K562 (cell line): Measurements from ENCODE around the gene DYNLT2. TPM values are rescaled to one million over a fixed set of nuclear protein-coding genes. Genes with fewer than 3 reads are reported as not detected.

Source experiments
- ATAC-seq: fragments of 200-7000 bp; cut with Tn5 transposase; 3 replicates; pipeline ENCODE4 v1.9.1; 2020; ENCODE audit warnings: moderate library complexity
- BruUV-seq: library from RNA; stranded (reverse); fragments of 400-500 nt; replicated peaks from 2 replicates; lab custom pipeline; 2021; lab: Mats Ljungman, UMichigan
- CTCF ChIA-PET: fragments of 300-600 bp; formaldehyde crosslinking; extraction: SDS; loops from one replicate; lab custom pipeline; 2021; ENCODE audit warnings: low intra/inter-chr PET ratio; lab: Yijun Ruan, JAX
- POLR2A ChIA-PET: fragments of 300-600, 350-650 bp; sonication (Branson Sonifier 250); formaldehyde crosslinking; extraction: SDS; loops from one replicate; lab custom pipeline; 2021; ENCODE audit warnings: antibody characterized with exemption, inconsistent platforms; lab: Yijun Ruan, JAX
- DNase-seq, 4 experiments: peaks; one replicate each; pipeline versions ENCODE4 v3.0.0 to v3.0.0-alpha.2; 2011 to 2018; ENCODE audit warnings: low spot score in 3 of 4, mixed read lengths in 3 of 4; ENCODE audit errors: extremely low read depth in 1 of 4
- FAIRE-seq: peaks from 2 replicates; lab custom pipeline; 2011; peaks lifted over from hg19 to GRCh38; lab: Jason Lieb, UNC
- H2AFZ ChIP-seq: 2 replicates; pipeline ENCODE4 v1.6.0; 2011; ENCODE audit warnings: low read depth, low read length, control low read depth, inconsistent platforms
- H3K27ac ChIP-seq: fragments of 200-600 bp; 3 replicates; pipeline ENCODE4 v1.8.0; 2011; ENCODE audit warnings: low read depth, mild to moderate bottlenecking, control low read depth, inconsistent platforms, low read length, moderate library complexity, mixed read lengths; ENCODE audit errors: extremely low read depth
- H3K27me3 ChIP-seq, 2 experiments: fragments of 300-600 bp in 1 of 2; 2 replicates in 1 of 2; 3 replicates in 1 of 2; pipeline versions ENCODE4 v1.6.0 to v1.8.0; 2011; ENCODE audit warnings: inconsistent platforms in 2 of 2, low read length in 2 of 2, mild to moderate bottlenecking in 1 of 2, mixed read lengths in 1 of 2, moderate library complexity in 1 of 2; ENCODE audit not compliant: control insufficient read depth in 2 of 2, insufficient read depth in 2 of 2
- H3K36me3 ChIP-seq: fragments of 300-600 bp; 3 replicates; pipeline ENCODE4 v1.8.0; 2011; ENCODE audit warnings: mild to moderate bottlenecking, low read length, inconsistent platforms; ENCODE audit not compliant: control insufficient read depth, insufficient read depth
- H3K4me1 ChIP-seq, 2 experiments: fragments of 200-600 bp in 1 of 2; replicated peaks in 1 of 2; 2 replicates in 1 of 2; 3 replicates in 1 of 2; pipeline versions ENCODE4 v1.5.1 to v1.8.0; 2011; ENCODE audit warnings: inconsistent platforms in 2 of 2, low read length in 2 of 2, mild to moderate bottlenecking in 1 of 2, mixed read lengths in 1 of 2, moderate library complexity in 1 of 2; ENCODE audit not compliant: control insufficient read depth in 2 of 2, insufficient read depth in 2 of 2
- H3K4me2 ChIP-seq: 2 replicates; pipeline ENCODE4 v1.6.1; 2011; ENCODE audit warnings: low read length, control low read depth, inconsistent platforms, mixed read lengths; ENCODE audit not compliant: insufficient read depth
- H3K4me3 ChIP-seq: fragments of 200-600 bp; sonication (generic), shearing (Covaris generic); 2 replicates; pipeline ENCODE4 v1.5.1; 2016; ENCODE audit warnings: control low read depth, inconsistent platforms
- H3K79me2 ChIP-seq: fragments of 200-600 bp; 3 replicates; pipeline ENCODE4 v1.8.0; 2011; ENCODE audit warnings: low read length, inconsistent platforms; ENCODE audit not compliant: control insufficient read depth, insufficient read depth
- H3K9ac ChIP-seq, 2 experiments: 2 replicates each; pipeline versions ENCODE4 v1.6.0 to v1.6.1; 2011; ENCODE audit warnings: low read depth in 2 of 2, low read length in 2 of 2, control low read depth in 1 of 2, inconsistent platforms in 1 of 2, mild to moderate bottlenecking in 1 of 2, mixed read lengths in 1 of 2; ENCODE audit not compliant: insufficient read depth in 1 of 2
- H3K9me1 ChIP-seq: one replicate; pipeline ENCODE4 v1.6.0; 2011; ENCODE audit warnings: inconsistent platforms, mild to moderate bottlenecking, low read length, moderate library complexity; ENCODE audit not compliant: control insufficient read depth, insufficient read depth
- H3K9me3 ChIP-seq: replicated peaks from 2 replicates; pipeline ENCODE4 v1.5.1; 2011; ENCODE audit warnings: low read depth, low read length, inconsistent platforms; ENCODE audit not compliant: control insufficient read depth, insufficient read depth
- H4K20me1 ChIP-seq: replicated peaks from 2 replicates; pipeline ENCODE4 v1.6.1; 2011; ENCODE audit warnings: low read length, inconsistent platforms, mixed read lengths; ENCODE audit not compliant: control insufficient read depth, insufficient read depth
- CHCHD3 ChIP-seq: fragments of 250-450 bp; sonication (Bioruptor Pico); IDR thresholded peaks from 2 replicates; pipeline ENCODE4 v2.1.2; 2022; ENCODE audit warnings: mild to moderate bottlenecking
- HCFC1 ChIP-seq: IDR thresholded peaks from 2 replicates; pipeline ENCODE4 v1.6.1; 2012; ENCODE audit warnings: low read depth, low read length, improper control_type of control experiment
- LARP7 ChIP-seq: fragments of 450-650 bp; IDR thresholded peaks from 2 replicates; pipeline ENCODE4 v1.6.1; 2016
- NCOA4 ChIP-seq: fragments of 450-650 bp; IDR thresholded peaks from 2 replicates; pipeline ENCODE4 v1.6.1; 2018; ENCODE audit warnings: mild to moderate bottlenecking; ENCODE audit not compliant: partially characterized antibody
- NR2C1 ChIP-seq, 2 experiments: fragments of 450-650 bp; IDR thresholded peaks; 2 replicates each; pipeline ENCODE4 v1.6.1; 2017; ENCODE audit warnings: mild to moderate bottlenecking in 2 of 2, antibody characterized with exemption in 1 of 2, inconsistent platforms in 1 of 2, missing compliant biosample characterization in 1 of 2, missing genetic modification characterization in 1 of 2
- ZNF140 ChIP-seq: fragments of 250-450 bp; sonication (Bioruptor Pico); IDR thresholded peaks from 2 replicates; pipeline ENCODE4 v1.8.0; 2021; ENCODE audit warnings: moderate library complexity, mild to moderate bottlenecking, inconsistent platforms
- ZNF57 ChIP-seq: fragments of 450-650 bp; formaldehyde crosslinking; IDR thresholded peaks from 2 replicates; pipeline ENCODE4 v1.4.0; 2020; ENCODE audit warnings: mild to moderate bottlenecking, moderate library complexity
- in situ Hi-C: fragments of 300-500 bp; cut with MboI; formaldehyde crosslinking; loops from 4 replicates; pipeline ENCODE4 v1.15.0; 2018; ENCODE audit warnings: inconsistent platforms, mixed read lengths
- intact Hi-C: fragments of 100-400 bp; cut with micrococcal nuclease; formaldehyde crosslinking; loops from 2 replicates; pipeline ENCODE4 v1.14.2; 2022
- polyA plus RNA-seq, 8 experiments: library from polyadenylated mRNA; depleted of rRNA in 4 of 8; stranded (reverse) in 5 of 8; unstranded in 3 of 8; fragments of >200 nt; fragmentation: Nextera tagmentation in 2 of 8; fragmentation: Illumina TruSeq in 1 of 8; extraction: Ambion mirVana in 2 of 8; extraction: Trizol in 1 of 8; gene quantifications; 2 replicates each; pipeline versions ENCODE4 v1.2.1 to v1.2.3, GENCODE V29; 2011 to 2014; ENCODE audit warnings: inconsistent platforms in 1 of 8, missing spikeins in 1 of 8
- total RNA-seq, 7 experiments: library from RNA; depleted of rRNA in 6 of 7; stranded (reverse); fragments of >200 nt in 6 of 7; fragmentation: Illumina TruSeq in 2 of 7; extraction: Trizol in 2 of 7; gene quantifications; 2 replicates each; pipeline versions ENCODE4 v1.2.1 to v1.2.3, GENCODE V29; 2011 to 2021; ENCODE audit warnings: low replicate concordance in 1 of 7
- TF ChIP-seq, protein P1 (sequence below), 2 experiments: fragments of 450-650 bp; conservative IDR thresholded peaks; 2 replicates each; pipeline ENCODE4 v1.6.1; 2017; ENCODE audit warnings: mild to moderate bottlenecking in 2 of 2, moderate library complexity in 2 of 2

Gene DYNLT2
- total and polyA plus RNA-seq, 9 of the 15 experiments (the other 6 are each of a cell fraction or from before 2014, with no cell fraction given): 2.0 to 12.8 (median 6.3) TPM

GRCh38 chr6:169709293-169709692, 42.1 kb downstream of the DYNLT2 start:
- BruUV-seq: no TSS peak
- H3K9ac ChIP-seq: no peak overlapping the region
- H3K9me1 ChIP-seq: no peaks in the 10 kb centered on the region
- TF ChIP-seq LARP7: no peak
- TF ChIP-seq, protein P1, sequence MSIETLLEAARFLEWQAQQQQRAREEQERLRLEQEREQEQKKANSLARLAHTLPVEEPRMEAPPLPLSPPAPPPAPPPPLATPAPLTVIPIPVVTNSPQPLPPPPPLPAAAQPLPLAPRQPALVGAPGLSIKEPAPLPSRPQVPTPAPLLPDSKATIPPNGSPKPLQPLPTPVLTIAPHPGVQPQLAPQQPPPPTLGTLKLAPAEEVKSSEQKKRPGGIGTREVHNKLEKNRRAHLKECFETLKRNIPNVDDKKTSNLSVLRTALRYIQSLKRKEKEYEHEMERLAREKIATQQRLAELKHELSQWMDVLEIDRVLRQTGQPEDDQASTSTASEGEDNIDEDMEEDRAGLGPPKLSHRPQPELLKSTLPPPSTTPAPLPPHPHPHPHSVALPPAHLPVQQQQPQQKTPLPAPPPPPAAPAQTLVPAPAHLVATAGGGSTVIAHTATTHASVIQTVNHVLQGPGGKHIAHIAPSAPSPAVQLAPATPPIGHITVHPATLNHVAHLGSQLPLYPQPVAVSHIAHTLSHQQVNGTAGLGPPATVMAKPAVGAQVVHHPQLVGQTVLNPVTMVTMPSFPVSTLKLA (conservative IDR thresholded peaks at IDR 0.05): no peak
- TF ChIP-seq ZNF57 (CRISPR knock-in tag): no peak
- no peak for TF ChIP-seq CHCHD3 (CRISPR knock-in tag)
- TF ChIP-seq ZNF140 (CRISPR knock-in tag): no peak
- no peak for TF ChIP-seq HCFC1
- no peak for TF ChIP-seq NCOA4
- TF ChIP-seq NR2C1 (IDR thresholded peaks at IDR 0.05): no peak
- no peak for TF ChIP-seq NR2C1 (tag; IDR thresholded peaks at IDR 0.05)
- TF ChIP-seq, all 486 proteins: peak for 0
- H3K27ac ChIP-seq: no peak overlapping the region
- no peak for ATAC-seq
- no peak for DNase-seq
- FAIRE-seq: no peak
- H3K9me3 ChIP-seq: no peaks in the 10 kb centered on the region
- peaks cover 87% of the 10 kb centered on the region for H3K36me3 ChIP-seq
- CTCF ChIA-PET: no interaction called here
- POLR2A ChIA-PET: interaction anchor here (0.7 to 4.5 kb wide), 2 partner anchors 11 to 26 kb away, joined by 3 to 46 read pairs; no protein-coding TSS in a partner anchor
- no peaks in the 10 kb centered on the region for H3K27me3 ChIP-seq
- H2AFZ ChIP-seq: no peak overlapping the region
- no peaks in the 10 kb centered on the region; the same call in 1 of the 2 replicates for H4K20me1 ChIP-seq
- H3K4me3 ChIP-seq: no peak overlapping the region
- peaks cover 23% of the 10 kb centered on the region for H3K79me2 ChIP-seq
- peaks cover 0 to 6% of the 10 kb centered on the region in 2 experiments; a peak in 2 of 5 replicates for H3K4me1 ChIP-seq
- in situ Hi-C loops (no loop called here), intact Hi-C loops (no loop called here)
- H3K4me2 ChIP-seq: no peak overlapping the region
